Suppressor macrophage treated with lipopolysaccharide for 1 hour (primary cell): ENCODE measurements around the gene DACT2.
A peak's percentile ranks its signal among the peaks of the same experiment; 100 is the strongest.
"Not testable (repeated sequence)": the region's sequence is repeated elsewhere in the genome, so short reads cannot be mapped to it uniquely, and the experiment has no call there.

Experiments used
- DNase-seq, 3 donors: peaks; one replicate each; pipeline ENCODE4 v3.0.0-alpha.2; 2020 to 2022

DACT2 gene

GRCh38 chr6:168320634-168321033 is 1.1 kb upstream of the DACT2 start:
- DNase-seq, result no peak

- DNase-seq, result no peak
Measured at GRCh38 chr6:168318579-168319278, 848 bp downstream of the DACT2 start.

DNA sequence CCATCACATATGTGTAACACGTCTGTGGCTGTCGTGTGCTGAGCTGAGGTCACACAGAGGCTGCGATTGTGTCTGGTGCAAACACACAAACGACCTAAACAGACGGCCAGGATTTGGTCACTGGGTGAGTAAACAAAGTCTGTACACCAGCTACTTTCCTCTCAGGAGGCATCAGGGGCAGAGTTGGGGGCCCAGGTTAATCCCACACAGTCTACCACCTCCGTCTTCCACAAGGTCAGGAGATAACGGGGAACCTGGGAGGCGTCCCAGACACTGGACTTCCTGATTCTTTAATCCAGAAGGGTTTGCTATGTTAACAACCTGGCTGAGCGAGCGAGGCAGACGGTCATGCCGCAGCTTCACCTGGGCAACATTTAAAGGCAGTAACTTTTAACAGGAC is 1.5 kb downstream of the DACT2 start:
- no peak for DNase-seq

DNA sequence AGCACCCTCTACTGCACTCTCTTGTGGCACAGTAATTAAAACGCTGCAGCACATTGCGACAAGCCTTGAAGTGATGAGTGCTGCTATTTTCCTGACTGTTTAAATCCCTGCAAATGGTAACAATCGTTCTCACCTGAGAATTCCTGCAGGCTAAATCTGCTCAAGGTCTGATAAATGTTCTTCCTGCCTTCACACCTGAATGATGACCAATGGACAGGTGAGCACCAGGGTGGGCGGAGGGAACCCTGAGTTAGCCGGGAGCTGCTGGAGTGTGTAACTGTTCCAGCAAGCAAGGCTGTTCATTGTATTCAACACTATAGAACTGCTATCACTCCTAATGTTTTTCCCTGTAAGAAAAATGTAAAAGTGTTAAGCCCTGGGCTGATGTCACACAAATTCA is 4.0 kb downstream of the DACT2 start:
- no peak for DNase-seq

DNA sequence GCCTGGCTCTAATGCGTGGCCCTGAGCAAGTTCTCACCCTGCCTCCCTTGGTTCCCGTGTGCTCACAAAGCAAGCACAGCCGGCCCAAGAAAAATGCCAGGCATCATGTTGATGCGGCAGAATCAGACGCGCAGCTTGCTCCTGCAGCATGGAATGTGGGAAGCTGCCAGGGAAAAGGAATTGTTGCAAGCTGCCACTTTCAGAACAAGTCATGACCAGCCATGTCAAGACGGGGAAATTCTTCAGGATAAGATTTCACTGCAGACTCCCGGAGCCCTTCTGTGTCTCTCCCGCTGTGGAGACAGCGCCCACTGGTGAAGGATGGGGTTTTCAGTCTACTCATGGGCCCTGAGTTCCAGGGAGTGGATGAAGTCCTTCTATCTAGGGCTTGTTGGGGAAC is 4.6 kb downstream of the DACT2 start:
- DNase-seq, result no peak

DNA sequence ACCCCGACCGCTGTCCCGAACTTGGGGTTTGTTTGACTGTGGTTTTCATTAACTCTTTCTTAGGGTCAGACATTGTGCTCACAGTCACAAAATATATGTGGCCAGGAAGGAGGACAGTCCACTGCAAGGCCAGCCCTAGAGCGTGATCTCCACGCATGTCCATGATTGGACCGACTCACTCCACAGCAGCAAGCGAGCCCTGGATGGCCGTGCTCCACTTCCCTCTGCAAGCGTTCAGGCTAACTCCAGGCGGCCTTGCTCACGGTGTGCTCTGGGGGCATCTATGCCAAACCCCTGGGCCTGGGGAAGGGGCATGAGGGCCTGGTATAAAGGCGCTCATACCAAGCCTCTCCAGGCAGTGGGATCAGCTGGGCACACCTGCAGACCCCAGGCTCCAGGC is 5.6 kb downstream of the DACT2 start:
- no peak for DNase-seq

GRCh38 chr6:168313431-168314011 is 6.1 kb downstream of the DACT2 start:
- DNase-seq, result no peak

GRCh38 chr6:168312125-168312507 is 7.5 kb downstream of the DACT2 start:
- DNase-seq, result not testable (repeated sequence)

DNA sequence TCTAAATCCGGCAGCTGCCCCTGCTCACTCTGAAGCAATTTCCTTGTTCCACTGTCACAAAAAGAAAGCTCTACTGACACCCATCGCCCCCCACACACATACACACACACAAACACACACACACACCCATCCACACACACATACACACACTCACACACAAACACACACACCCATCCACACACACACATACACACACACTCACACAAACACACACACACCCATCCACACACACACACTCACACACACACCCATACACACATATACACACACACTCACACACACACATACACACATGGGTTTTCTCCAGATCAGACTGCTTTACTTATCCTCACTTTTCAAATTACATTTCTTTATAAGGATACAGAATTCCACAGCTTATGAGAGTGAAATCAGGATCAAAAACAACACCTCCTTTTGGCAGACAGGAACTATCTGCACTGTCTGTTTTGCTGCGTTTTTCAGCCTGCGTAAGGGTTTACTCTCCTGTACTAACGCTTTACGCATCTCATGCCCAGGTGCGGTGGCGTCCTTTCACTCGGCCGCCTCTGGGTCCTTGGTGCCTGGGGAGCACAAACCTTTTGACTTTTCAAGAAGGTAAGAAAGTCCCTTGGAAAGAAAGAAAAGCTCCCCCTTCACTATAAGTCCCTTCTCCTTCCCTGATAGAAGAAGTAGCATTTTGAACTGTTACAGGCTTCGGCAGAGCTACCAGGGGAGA is 8.0 kb downstream of the DACT2 start:
- peak in 1 of 3 donors; percentile 12 for DNase-seq

DNA sequence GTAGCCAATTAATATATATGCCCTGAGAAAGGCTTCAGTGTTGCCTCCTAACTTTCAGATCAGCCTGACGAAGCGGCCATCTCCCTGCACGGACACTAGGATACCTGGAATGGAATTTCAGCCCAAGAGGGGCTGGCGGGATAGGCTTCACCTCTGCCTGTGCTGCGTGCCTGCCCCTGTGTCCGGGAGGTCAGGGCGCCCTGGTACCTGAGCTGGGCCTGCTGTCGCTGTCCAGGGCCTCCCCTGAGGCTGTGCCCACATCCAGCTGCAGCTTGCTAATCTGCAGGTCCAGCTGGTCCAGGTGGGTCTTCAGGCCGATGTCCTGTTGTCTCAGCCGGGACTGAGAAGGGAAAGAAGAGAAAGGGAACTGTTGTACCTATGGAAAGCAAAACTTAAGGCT is 8.6 kb downstream of the DACT2 start:
- DNase-seq, result no peak

- DNase-seq, result peak in 1 of 3 donors; percentile 5
Measured at GRCh38 chr6:168310403-168310802, 9.2 kb downstream of the DACT2 start.

DNA sequence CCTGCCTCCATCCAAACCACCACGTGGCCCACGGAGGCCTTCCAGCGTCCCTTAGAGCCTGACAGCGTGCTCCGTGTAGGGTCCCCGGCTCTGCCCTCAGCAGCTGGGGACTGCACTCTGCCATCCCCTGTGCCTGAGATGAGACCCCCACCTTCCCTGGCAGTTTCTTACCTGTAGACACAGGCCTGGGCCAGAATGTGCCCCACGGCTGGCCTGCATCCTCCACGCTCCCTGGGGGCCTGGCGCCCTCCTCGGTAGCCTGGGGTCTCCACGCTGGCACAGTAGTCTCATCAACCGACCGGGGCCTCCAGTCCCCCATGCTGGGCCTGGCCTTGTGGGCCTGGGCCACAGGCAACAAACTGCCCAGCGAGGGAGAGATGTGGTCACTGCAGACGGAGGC is 9.6 kb downstream of the DACT2 start:
- peak in 1 of 3 donors; percentile 14 for DNase-seq

DNA sequence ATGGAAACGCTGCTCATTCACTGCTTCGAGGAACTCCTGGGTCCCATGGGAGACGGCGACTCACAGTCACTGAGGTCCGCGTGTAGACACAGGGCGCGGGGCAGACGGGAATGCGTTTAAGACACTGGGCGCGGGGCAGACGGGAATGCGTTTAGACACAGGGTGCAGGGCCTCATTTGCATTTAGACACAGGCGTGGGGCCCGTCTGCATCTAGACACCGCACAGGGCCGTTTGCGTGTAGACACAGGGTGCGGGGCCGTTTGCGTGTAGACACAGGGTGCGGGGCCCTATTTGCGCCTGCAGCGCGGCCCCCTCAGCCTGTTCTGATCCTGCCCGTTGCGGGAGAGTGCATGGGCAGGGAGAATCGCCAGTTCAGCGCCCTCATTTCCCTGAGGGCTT is 10.4 kb downstream of the DACT2 start:
- DNase-seq, result peak in 1 of 3 donors; percentile 12

DNA sequence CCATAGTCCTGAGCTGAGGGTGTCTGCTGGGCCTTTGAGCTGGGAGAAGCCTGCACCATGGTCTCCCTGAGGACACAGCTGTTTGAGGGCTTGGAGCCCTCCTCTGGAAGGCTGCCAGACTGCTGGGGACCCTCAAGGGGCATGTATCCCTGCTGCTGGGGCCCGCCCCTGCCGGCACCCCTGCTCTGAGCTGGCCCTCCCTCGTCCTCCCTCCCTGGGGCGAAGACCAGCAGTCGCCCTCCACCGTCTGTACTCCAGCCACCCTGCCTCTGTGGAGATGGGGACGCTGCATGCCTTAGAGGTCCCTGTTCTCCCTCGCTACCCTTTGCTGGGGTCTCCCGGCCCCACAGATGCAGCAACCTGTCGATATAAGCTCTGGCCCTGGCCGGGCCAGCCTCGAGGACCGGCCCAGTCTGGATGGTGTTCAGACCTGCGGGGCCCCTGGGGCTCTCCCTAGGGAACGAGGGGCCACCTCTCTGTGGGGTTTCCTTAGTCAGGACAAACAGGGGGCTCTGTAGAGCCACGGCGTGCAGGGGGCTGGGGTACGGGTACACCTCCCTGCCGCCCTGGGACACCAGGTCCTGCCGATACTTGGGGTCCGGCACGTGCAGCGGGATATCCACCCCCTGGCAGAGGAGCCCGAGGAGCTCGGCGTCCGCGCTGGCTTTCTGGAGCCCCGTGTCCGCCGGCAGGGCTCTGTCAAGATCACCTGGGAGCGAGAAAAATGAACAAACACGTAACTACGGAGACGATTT is 11.0 kb downstream of the DACT2 start:
- DNase-seq, result peak in 1 of 3 donors; percentile 14

- DNase-seq, result no peak
Measured at GRCh38 chr6:168307695-168308021, 11.9 kb downstream of the DACT2 start.

DNA sequence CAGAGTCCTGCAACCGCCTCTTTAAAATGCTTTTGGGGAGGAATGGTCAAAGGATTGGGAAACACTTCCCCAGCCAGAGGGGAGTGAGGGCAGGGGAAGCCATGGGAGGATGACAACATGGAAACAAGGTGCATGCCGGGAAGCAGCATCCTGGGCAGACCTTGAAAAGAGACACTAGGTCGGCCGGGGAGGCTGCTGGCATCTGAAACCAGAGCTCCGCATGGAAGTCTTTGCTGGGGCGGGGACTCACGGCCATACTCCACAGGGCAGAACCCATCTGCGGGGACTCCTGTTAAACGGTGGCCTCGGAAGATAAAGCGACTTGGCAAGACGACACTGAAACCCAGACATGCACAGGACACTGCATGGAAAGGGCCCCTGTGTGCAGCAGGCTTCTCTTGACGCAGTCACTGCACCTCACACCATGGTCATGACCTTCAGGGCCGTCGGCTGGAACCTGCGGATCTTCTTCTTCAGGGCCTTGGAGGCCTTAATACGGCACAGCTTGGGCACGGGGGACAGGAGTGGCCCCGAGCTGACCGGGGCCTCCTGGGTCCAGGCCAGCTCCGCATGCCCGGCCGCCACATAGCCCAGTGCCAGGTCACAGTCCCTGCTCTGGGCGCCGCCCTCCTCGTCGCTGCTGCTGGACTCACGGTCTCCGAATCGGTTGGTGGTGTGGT is 12.4 kb downstream of the DACT2 start:
- no peak for DNase-seq

DNA sequence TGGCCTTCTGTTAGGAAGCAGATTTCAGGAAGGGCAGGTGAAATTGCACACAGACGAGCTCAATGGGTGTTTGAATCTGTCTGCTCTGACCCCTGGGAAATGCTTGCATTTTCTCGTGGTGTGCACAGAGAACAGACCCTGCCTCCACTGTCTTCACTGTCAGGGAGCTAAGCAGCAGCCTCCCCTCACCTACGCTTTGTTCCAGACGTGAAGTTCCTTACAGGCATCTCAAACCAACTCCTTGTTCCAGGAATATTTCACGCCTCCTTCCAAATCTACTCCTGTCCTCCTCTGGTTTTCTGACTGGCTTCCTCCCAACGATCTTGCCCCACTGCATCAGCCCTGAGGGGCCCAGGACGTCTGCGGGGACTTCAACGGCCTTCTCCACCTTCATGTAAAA is 13.7 kb downstream of the DACT2 start:
- no peak for DNase-seq

GRCh38 chr6:168305096-168305749 is 14.4 kb downstream of the DACT2 start:
- DNase-seq, result no peak

DNA sequence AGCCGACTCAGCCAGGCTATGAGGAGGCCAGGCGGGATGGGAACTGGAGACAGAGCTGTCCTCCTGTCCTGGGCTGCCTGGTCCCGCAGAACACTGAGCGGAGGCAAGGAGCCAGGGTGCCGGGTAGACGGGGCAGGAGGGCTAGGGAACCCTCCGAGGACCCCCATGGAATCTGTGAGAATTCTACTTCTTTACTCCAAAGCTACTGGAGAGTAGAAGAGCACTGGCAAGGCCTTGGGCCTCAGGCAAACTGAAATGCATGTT is 14.9 kb downstream of the DACT2 start:
- no peak for DNase-seq

- no peak for DNase-seq
Measured at GRCh38 chr6:168303982-168304751, 15.4 kb downstream of the DACT2 start.

GRCh38 chr6:168302534-168302933 is 17.0 kb downstream of the DACT2 start:
- DNase-seq, result no peak
